Lower lobe of right lung (tissue), 2 donors: Measurements from ENCODE around the gene NMT1. TPM values are rescaled to one million over a fixed set of nuclear protein-coding genes. Genes with fewer than 3 reads are reported as not detected.

Experiments used
- ATAC-seq, 2 donors: fragments of 200-7000 bp; cut with Tn5 transposase; one replicate each; pipeline ENCODE4 v1.9.1; 2020 to 2022; ENCODE audit warnings: mild to moderate bottlenecking in 2 of 2, moderate library complexity in 2 of 2
- DNase-seq: peaks from one replicate; pipeline ENCODE4 v3.0.0-alpha.2; 2020
- H3K27ac ChIP-seq: fragments of 200-600 bp; one replicate; pipeline ENCODE4 v1.8.0; 2022
- H3K27me3 ChIP-seq: fragments of 200-600 bp; one replicate; pipeline ENCODE4 v1.8.0; 2022; ENCODE audit warnings: low read depth
- H3K36me3 ChIP-seq: fragments of 200-600 bp; one replicate; pipeline ENCODE4 v1.8.0; 2022; ENCODE audit warnings: mild to moderate bottlenecking
- H3K4me1 ChIP-seq: fragments of 200-600 bp; one replicate; pipeline ENCODE4 v1.8.0; 2022
- H3K4me3 ChIP-seq: fragments of 200-600 bp; one replicate; pipeline ENCODE4 v1.8.0; 2022; ENCODE audit warnings: mild to moderate bottlenecking
- H3K9me3 ChIP-seq: fragments of 200-600 bp; one replicate; pipeline ENCODE4 v1.8.0; 2022
- CTCF ChIP-seq: fragments of 200-600 bp; IDR thresholded peaks from one replicate; pipeline ENCODE4 v1.8.0; 2022; ENCODE audit warnings: antibody characterized with exemption, mild to moderate bottlenecking
- intact Hi-C: fragments of 100-400 bp; cut with DNase I; formaldehyde crosslinking; loops from one replicate; pipeline ENCODE4 v1.11.0; 2022
- total RNA-seq: library from RNA; stranded (reverse); fragmentation: NEBNext Ultra II Directional; extraction: Animal tissue kit (Norgen Biotek cat#: 25700); gene quantifications from one replicate; pipeline ENCODE4 v1.2.1, GENCODE V29; 2021
- donor health status: DM: no; HTN: yes; CAD: no; lungs with severe emphysema.

Gene NMT1
- total RNA-seq, 1 donor from 2014 or later = 117 TPM

GRCh38 chr17:45032174-45032541, 29.0 kb upstream of the NMT1 start:
- H3K4me1 ChIP-seq = no peaks in the 10 kb centered on the region
- no peaks in the 10 kb centered on the region for H3K27me3 ChIP-seq
- H3K36me3 ChIP-seq = peaks cover 48% of the 10 kb centered on the region
- no peak overlapping the region for H3K4me3 ChIP-seq
- intact Hi-C loops = no loop called here
- ATAC-seq = peak in 1 of 2 donors; percentile 12
- no peak for DNase-seq
- H3K9me3 ChIP-seq = no peaks in the 10 kb centered on the region
- TF ChIP-seq CTCF = no peak
- H3K27ac ChIP-seq = no peak overlapping the region

- no peak for DNase-seq
- intact Hi-C loops = no loop called here
- H3K4me1 ChIP-seq = peaks cover 3% of the 10 kb centered on the region
- no peak overlapping the region for H3K4me3 ChIP-seq
- H3K36me3 ChIP-seq = peaks cover 42% of the 10 kb centered on the region
- no peak for TF ChIP-seq CTCF
- no peak overlapping the region for H3K27ac ChIP-seq
- no peaks in the 10 kb centered on the region for H3K27me3 ChIP-seq
- no peaks in the 10 kb centered on the region for H3K9me3 ChIP-seq
- ATAC-seq = no peak
These were observed 26.5 kb upstream of the NMT1 start for GRCh38 chr17:45034599-45034998.

- H3K4me1 ChIP-seq = peaks cover 3% of the 10 kb centered on the region
- H3K9me3 ChIP-seq = no peaks in the 10 kb centered on the region
- H3K27ac ChIP-seq = no peak overlapping the region
- no peaks in the 10 kb centered on the region for H3K27me3 ChIP-seq
- ATAC-seq = no peak
- no peak overlapping the region for H3K4me3 ChIP-seq
- intact Hi-C loops = no loop called here
- H3K36me3 ChIP-seq = peaks cover 31% of the 10 kb centered on the region
- no peak for DNase-seq
- no peak for TF ChIP-seq CTCF
These were observed 25.3 kb upstream of the NMT1 start for GRCh38 chr17:45035848-45036247.

GRCh38 chr17:45036691-45037090, 24.4 kb upstream of the NMT1 start:
- Histone ChIP-seq H3K27me3 (no peaks in the 10 kb centered on the region), H3K4me3 (no peak overlapping the region), H3K4me1 (peaks cover 3% of the 10 kb centered on the region), H3K36me3 (peaks cover 22% of the 10 kb centered on the region), H3K27ac (no peak overlapping the region), H3K9me3 (no peaks in the 10 kb centered on the region)
- no peak for TF ChIP-seq CTCF
- intact Hi-C loops = no loop called here
- DNase-seq (no peak), ATAC-seq (no peak)

GRCh38 chr17:45038728-45039634, 22.1 kb upstream of the NMT1 start:
- ATAC-seq = peak in 1 of 2 donors; percentile 53
- no peak for DNase-seq
- H3K27ac ChIP-seq = no peak overlapping the region
- no peaks in the 10 kb centered on the region for H3K9me3 ChIP-seq
- intact Hi-C loops = no loop called here
- H3K36me3 ChIP-seq = peaks cover 4% of the 10 kb centered on the region
- TF ChIP-seq CTCF = no peak
- no peaks in the 10 kb centered on the region for H3K27me3 ChIP-seq
- H3K4me3 ChIP-seq = no peak overlapping the region
- H3K4me1 ChIP-seq = peaks cover 3% of the 10 kb centered on the region
